SK-N-SH (cell line): ENCODE results near the gene TMEM51. TPM values are rescaled to one million over a fixed set of nuclear protein-coding genes. Genes with fewer than 3 reads are reported as not detected.

ENCODE experiments used
- CTCF ChIA-PET: fragments of 300-600, 350-600 bp; formaldehyde crosslinking; extraction: SDS; loops from one replicate; lab custom pipeline; 2021; lab: Yijun Ruan, JAX
- POLR2A ChIA-PET: fragments of 350-600 bp; sonication (Branson Sonifier 250); formaldehyde crosslinking; extraction: SDS; loops from one replicate; lab custom pipeline; 2020; ENCODE audit warnings: antibody characterized with exemption, inconsistent platforms; lab: Yijun Ruan, JAX
- DNase-seq: peaks from one replicate; pipeline ENCODE4 v3.0.0; 2012
- H2AFZ ChIP-seq: fragments of 200-600 bp; sonication (generic); 2 replicates; pipeline ENCODE4 v1.8.1; 2016; ENCODE audit warnings: antibody characterized with exemption, mild to moderate bottlenecking, low read depth
- H3F3A ChIP-seq: fragments of 200-600 bp; sonication (generic); replicated peaks from 2 replicates; pipeline ENCODE3; 2016; ENCODE audit warnings: antibody characterized with exemption, mild to moderate bottlenecking; ENCODE audit not compliant: insufficient read depth
- H3K27ac ChIP-seq, 2 experiments: fragments of 200-500 bp in 1 of 2; fragments of 200-600 bp in 1 of 2; sonication (Bioruptor generic) in 1 of 2; sonication (generic), shearing (Covaris generic) in 1 of 2; 2 replicates each; pipeline versions ENCODE4 v1.5.1 to v1.6.1; 2014 to 2016; ENCODE audit warnings: low read depth in 2 of 2, inconsistent platforms in 1 of 2, low read length in 1 of 2, mild to moderate bottlenecking in 1 of 2, mixed read lengths in 1 of 2
- H3K27me3 ChIP-seq: fragments of 200-600 bp; sonication (generic), shearing (Covaris generic); 2 replicates; pipeline ENCODE4 v1.6.1; 2016; ENCODE audit warnings: mixed run types; ENCODE audit not compliant: insufficient read depth
- H3K36me3 ChIP-seq, 2 experiments: fragments of 200-500 bp in 1 of 2; fragments of 200-600 bp in 1 of 2; sonication (Bioruptor generic) in 1 of 2; sonication (generic) in 1 of 2; replicated peaks in 1 of 2; 2 replicates each; pipeline versions ENCODE3 to v1.5.1; 2014 to 2016; ENCODE audit warnings: low read length in 1 of 2, mild to moderate bottlenecking in 1 of 2; ENCODE audit not compliant: insufficient read depth in 2 of 2, control insufficient read depth in 1 of 2
- H3K4me1 ChIP-seq, 2 experiments: fragments of 200-500 bp in 1 of 2; fragments of 200-600 bp in 1 of 2; sonication (Bioruptor generic) in 1 of 2; sonication (generic), shearing (Covaris generic) in 1 of 2; 2 replicates each; pipeline versions ENCODE4 v1.5.1 to v1.6.1; 2014 to 2016; ENCODE audit warnings: low read depth in 1 of 2, low read length in 1 of 2, mixed run types in 1 of 2; ENCODE audit not compliant: insufficient read depth in 2 of 2, control insufficient read depth in 1 of 2
- H3K4me2 ChIP-seq: fragments of 200-600 bp; sonication (generic), shearing (Covaris generic); 2 replicates; pipeline ENCODE4 v1.6.1; 2017; ENCODE audit warnings: mixed run types
- H3K4me3 ChIP-seq, 2 experiments: fragments of 200-500 bp in 1 of 2; fragments of 200-600 bp in 1 of 2; sonication (Bioruptor generic) in 1 of 2; sonication (generic), shearing (Covaris generic) in 1 of 2; 2 replicates each; pipeline versions ENCODE4 v1.5.1 to v1.8.1; 2014 to 2016; ENCODE audit warnings: low read depth in 2 of 2, inconsistent platforms in 1 of 2, low read length in 1 of 2, mild to moderate bottlenecking in 1 of 2, mixed read lengths in 1 of 2, moderate library complexity in 1 of 2
- H3K79me2 ChIP-seq: fragments of 200-600 bp; sonication (generic); 2 replicates; pipeline ENCODE4 v1.8.1; 2017; ENCODE audit warnings: mild to moderate bottlenecking; ENCODE audit not compliant: insufficient read depth
- H3K9ac ChIP-seq: fragments of 200-600 bp; sonication (generic); 2 replicates; pipeline ENCODE4 v1.6.1; 2017; ENCODE audit warnings: mixed run types
- H3K9me2 ChIP-seq: fragments of 200-600 bp; sonication (generic); 2 replicates; pipeline ENCODE4 v1.6.1; 2017; ENCODE audit warnings: mixed run types
- H3K9me3 ChIP-seq: fragments of 200-600 bp; sonication (generic); 2 replicates; pipeline ENCODE4 v1.6.1; 2017; ENCODE audit warnings: mixed run types, mild to moderate bottlenecking, moderate library complexity
- H4K20me1 ChIP-seq: fragments of 200-600 bp; sonication (generic); 2 replicates; pipeline ENCODE4 v1.6.1; 2017; ENCODE audit warnings: mild to moderate bottlenecking, mixed run types; ENCODE audit not compliant: insufficient read depth
- CHD2 ChIP-seq: fragments of 150-350 bp; IDR thresholded peaks from 2 replicates; pipeline ENCODE4 v1.6.1; 2018; ENCODE audit warnings: low read length; ENCODE audit not compliant: partially characterized antibody
- FOSL2 ChIP-seq: IDR thresholded peaks from 2 replicates; pipeline ENCODE4 v1.4.0; 2012; ENCODE audit warnings: low read depth, mild to moderate bottlenecking, moderate library complexity, borderline replicate concordance
- FOXJ3 ChIP-seq: sonication (generic); formaldehyde crosslinking; IDR thresholded peaks from 2 replicates; pipeline ENCODE4 v1.5.1; 2020; ENCODE audit warnings: mild to moderate bottlenecking, missing genetic modification reagents
- GATA2 ChIP-seq: sonication (generic); formaldehyde crosslinking; IDR thresholded peaks from 2 replicates; pipeline ENCODE4 v1.5.0; 2020; ENCODE audit warnings: mild to moderate bottlenecking, missing genetic modification reagents
- NFIC ChIP-seq: IDR thresholded peaks from 2 replicates; pipeline ENCODE4 v1.4.0; 2012; ENCODE audit warnings: borderline replicate concordance
- RAD21 ChIP-seq: IDR thresholded peaks from 2 replicates; pipeline ENCODE4 v1.6.1; 2012; ENCODE audit warnings: mild to moderate bottlenecking, low read length
- RFX5 ChIP-seq: IDR thresholded peaks from 2 replicates; pipeline ENCODE4 v1.6.1; 2012; ENCODE audit warnings: mild to moderate bottlenecking, improper control_type of control experiment, low read length
- SMC3 ChIP-seq: IDR thresholded peaks from 2 replicates; pipeline ENCODE4 v1.6.1; 2012; ENCODE audit warnings: low read depth, low read length, improper control_type of control experiment
- TAF1 ChIP-seq: IDR thresholded peaks from 2 replicates; pipeline ENCODE4 v1.6.1; 2012; ENCODE audit warnings: low read depth, mild to moderate bottlenecking, low read length, moderate library complexity, borderline replicate concordance
- YY1 ChIP-seq: IDR thresholded peaks from 2 replicates; pipeline ENCODE4 v1.4.0; 2012; ENCODE audit warnings: low read depth, mild to moderate bottlenecking
- WGBS: methylation state at CpG from one replicate; pipeline ENCODE4 v1.1.6; 2017; ENCODE audit warnings: low lambda C conversion rate; 5-methylcytosine and 5-hydroxymethylcytosine counted together
- polyA plus RNA-seq, 3 experiments: library from polyadenylated mRNA; depleted of rRNA; stranded (reverse); fragments of >200 nt; gene quantifications; 2 replicates each; pipeline ENCODE4 v1.2.3, GENCODE V29; 2012
- TF ChIP-seq, protein P1 (sequence below): IDR thresholded peaks from 2 replicates; pipeline ENCODE4 v1.6.1; 2012; ENCODE audit warnings: mild to moderate bottlenecking, low read depth, low read length, moderate library complexity
- TF ChIP-seq, protein P2 (sequence below): fragments of 150-350 bp; IDR thresholded peaks from 2 replicates; pipeline ENCODE4 v1.6.1; 2017; ENCODE audit warnings: antibody characterized with exemption, low read length, low read depth, borderline replicate concordance
- TF ChIP-seq, protein P3 (sequence below): IDR thresholded peaks from 2 replicates; pipeline ENCODE4 v1.4.0; 2012; ENCODE audit warnings: low read depth, borderline replicate concordance

TMEM51 gene
- polyA plus RNA-seq, 1 of the 3 experiments (the other 2 are of a cell fraction), result 25.6 TPM

DNA sequence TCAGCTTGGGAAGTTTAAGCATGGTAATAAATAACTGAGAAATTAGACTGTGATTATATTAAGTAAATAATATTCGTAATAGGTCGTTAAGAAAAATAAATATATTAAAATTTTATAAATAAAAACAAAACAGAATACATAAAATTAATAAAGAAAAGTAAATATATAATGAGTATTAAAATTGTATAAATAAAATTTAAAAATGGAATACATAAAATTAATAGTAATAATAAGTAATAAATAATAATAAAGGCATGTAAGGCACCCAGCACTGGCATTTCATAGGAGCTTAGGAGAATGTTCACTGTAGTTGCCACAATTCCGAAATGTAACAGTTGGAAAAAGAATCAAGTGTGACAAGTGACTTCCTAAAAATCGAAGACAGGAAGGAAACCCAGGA lies 47.7 kb downstream of the TMEM51 start:
- H3K36me3 ChIP-seq, result no peaks in the 10 kb centered on the region
- CTCF ChIA-PET, result interaction anchor here (1.4 to 17.5 kb wide), 7 partner anchors 9 to 73 kb away, joined by 3 to 132 read pairs (median 9); partner anchors contain the start of gene TMEM51
- 87% methylated on average over 4 of the region's 4 CpGs for WGBS
- POLR2A ChIA-PET, result interaction anchor here (3.0 kb wide), 1 partner anchor 49 kb away, joined by 14 read pairs; the partner anchor contains the start of gene TMEM51
- H3F3A ChIP-seq, result peaks cover 5% of the 10 kb centered on the region
- TF ChIP-seq, protein P1, sequence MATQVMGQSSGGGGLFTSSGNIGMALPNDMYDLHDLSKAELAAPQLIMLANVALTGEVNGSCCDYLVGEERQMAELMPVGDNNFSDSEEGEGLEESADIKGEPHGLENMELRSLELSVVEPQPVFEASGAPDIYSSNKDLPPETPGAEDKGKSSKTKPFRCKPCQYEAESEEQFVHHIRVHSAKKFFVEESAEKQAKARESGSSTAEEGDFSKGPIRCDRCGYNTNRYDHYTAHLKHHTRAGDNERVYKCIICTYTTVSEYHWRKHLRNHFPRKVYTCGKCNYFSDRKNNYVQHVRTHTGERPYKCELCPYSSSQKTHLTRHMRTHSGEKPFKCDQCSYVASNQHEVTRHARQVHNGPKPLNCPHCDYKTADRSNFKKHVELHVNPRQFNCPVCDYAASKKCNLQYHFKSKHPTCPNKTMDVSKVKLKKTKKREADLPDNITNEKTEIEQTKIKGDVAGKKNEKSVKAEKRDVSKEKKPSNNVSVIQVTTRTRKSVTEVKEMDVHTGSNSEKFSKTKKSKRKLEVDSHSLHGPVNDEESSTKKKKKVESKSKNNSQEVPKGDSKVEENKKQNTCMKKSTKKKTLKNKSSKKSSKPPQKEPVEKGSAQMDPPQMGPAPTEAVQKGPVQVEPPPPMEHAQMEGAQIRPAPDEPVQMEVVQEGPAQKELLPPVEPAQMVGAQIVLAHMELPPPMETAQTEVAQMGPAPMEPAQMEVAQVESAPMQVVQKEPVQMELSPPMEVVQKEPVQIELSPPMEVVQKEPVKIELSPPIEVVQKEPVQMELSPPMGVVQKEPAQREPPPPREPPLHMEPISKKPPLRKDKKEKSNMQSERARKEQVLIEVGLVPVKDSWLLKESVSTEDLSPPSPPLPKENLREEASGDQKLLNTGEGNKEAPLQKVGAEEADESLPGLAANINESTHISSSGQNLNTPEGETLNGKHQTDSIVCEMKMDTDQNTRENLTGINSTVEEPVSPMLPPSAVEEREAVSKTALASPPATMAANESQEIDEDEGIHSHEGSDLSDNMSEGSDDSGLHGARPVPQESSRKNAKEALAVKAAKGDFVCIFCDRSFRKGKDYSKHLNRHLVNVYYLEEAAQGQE, result no peak
- H3K27ac ChIP-seq, result peak overlapping the region; percentile 65 to 86
- H3K9me3 ChIP-seq, result no peaks in the 10 kb centered on the region
- no peaks in the 10 kb centered on the region for H3K27me3 ChIP-seq
- no peaks in the 10 kb centered on the region; the same call in 1 of the 2 replicates for H4K20me1 ChIP-seq
- H3K4me1 ChIP-seq, result peaks cover 14 to 58% of the 10 kb centered on the region in 2 experiments
- no peaks in the 10 kb centered on the region for H3K79me2 ChIP-seq
- peak overlapping the region; percentile 84 for H3K4me2 ChIP-seq
- H3K9me2 ChIP-seq, result no peaks in the 10 kb centered on the region
- H3K4me3 ChIP-seq, result no peak overlapping the region
- no peak overlapping the region for H2AFZ ChIP-seq
- H3K9ac ChIP-seq, result peak overlapping the region; percentile 19; the same call in 1 of the 2 replicates
- DNase-seq, result no peak

DNA sequence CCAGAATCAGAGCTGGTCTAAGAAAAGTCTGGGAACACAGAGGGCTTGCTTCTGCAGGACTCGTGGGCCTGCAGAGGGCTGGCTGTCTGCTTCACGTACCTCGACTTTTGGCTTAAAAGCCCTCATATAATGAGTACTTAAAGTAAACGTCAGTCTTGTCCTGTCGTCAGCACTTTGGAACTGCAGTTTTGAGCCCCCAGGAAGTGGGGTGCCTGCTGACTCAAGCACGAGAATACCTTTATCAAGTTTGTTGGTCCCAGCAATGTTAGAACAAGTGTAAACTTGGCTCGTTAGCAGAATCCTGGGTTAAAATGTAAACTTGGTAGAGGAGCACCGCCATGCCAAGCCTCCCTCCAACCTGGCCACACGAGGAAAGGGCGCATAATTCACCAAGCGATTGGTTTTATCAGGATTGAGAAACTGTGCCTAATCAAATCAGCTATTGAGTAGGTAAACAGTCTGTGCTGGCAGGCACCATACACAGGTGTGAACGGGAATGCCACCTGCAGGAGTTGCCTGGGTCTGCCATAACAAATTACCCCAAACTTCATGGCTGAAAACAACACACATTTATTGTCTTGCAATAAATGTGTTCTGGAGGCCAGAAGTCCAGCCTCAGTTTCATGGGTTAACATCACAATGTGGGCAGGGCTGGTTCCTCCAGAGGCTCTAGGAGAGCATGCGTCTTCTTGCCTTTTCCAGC lies 48.5 kb downstream of the TMEM51 start:
- DNase-seq, result no peak
- WGBS, result 85% methylated on average over 13 of the region's 13 CpGs
- peak overlapping the region in 1 of 2 experiments; percentile 24; a peak in 1 of 4 replicates for H3K27ac ChIP-seq
- H2AFZ ChIP-seq, result no peak overlapping the region
- no peaks in the 10 kb centered on the region for H3K79me2 ChIP-seq
- peaks cover 5% of the 10 kb centered on the region; the same call in 1 of the 2 replicates for H4K20me1 ChIP-seq
- no peaks in the 10 kb centered on the region for H3K27me3 ChIP-seq
- ChIA-PET POLR2A (interaction anchor here (3.0 kb wide), 1 partner anchor 50 kb away, joined by 14 read pairs; the partner anchor contains the start of gene TMEM51), CTCF (interaction anchor here (0.8 to 17.5 kb wide), 4 partner anchors 14 to 82 kb away, joined by 3 to 132 read pairs (median 7); partner anchors contain the start of gene TMEM51)
- H3K9me2 ChIP-seq, result no peaks in the 10 kb centered on the region
- H3K9me3 ChIP-seq, result no peaks in the 10 kb centered on the region
- H3K4me1 ChIP-seq, result peaks cover 21 to 59% of the 10 kb centered on the region in 2 experiments
- H3K4me3 ChIP-seq, result no peak overlapping the region
- H3K36me3 ChIP-seq, result no peaks in the 10 kb centered on the region
- H3K9ac ChIP-seq, result no peak overlapping the region
- no peak overlapping the region for H3K4me2 ChIP-seq
- peaks cover 5% of the 10 kb centered on the region for H3F3A ChIP-seq
- TF ChIP-seq CHD2 (no peak), FOSL2 (no peak), YY1 (no peak), SMC3 (no peak), FOXJ3 (CRISPR knock-in tag) (no peak), RAD21 (no peak), TAF1 (no peak), NFIC (no peak), RFX5 (no peak), GATA2 (CRISPR knock-in tag) (no peak)
- TF ChIP-seq, protein P2, sequence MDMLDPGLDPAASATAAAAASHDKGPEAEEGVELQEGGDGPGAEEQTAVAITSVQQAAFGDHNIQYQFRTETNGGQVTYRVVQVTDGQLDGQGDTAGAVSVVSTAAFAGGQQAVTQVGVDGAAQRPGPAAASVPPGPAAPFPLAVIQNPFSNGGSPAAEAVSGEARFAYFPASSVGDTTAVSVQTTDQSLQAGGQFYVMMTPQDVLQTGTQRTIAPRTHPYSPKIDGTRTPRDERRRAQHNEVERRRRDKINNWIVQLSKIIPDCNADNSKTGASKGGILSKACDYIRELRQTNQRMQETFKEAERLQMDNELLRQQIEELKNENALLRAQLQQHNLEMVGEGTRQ, result no peak
- TF ChIP-seq, protein P3, sequence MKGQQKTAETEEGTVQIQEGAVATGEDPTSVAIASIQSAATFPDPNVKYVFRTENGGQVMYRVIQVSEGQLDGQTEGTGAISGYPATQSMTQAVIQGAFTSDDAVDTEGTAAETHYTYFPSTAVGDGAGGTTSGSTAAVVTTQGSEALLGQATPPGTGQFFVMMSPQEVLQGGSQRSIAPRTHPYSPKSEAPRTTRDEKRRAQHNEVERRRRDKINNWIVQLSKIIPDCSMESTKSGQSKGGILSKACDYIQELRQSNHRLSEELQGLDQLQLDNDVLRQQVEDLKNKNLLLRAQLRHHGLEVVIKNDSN, result no peak
